WTC11 (cell line): ENCODE measurements around the gene TSPAN4.

ENCODE experiments used
- ATF3 ChIP-seq: sonication (generic); formaldehyde crosslinking; conservative IDR thresholded peaks from 2 replicates; pipeline ENCODE4 v1.8.1; 2022; ENCODE audit warnings: mild to moderate bottlenecking, missing genetic modification reagents
- IRF2 ChIP-seq: sonication (generic); formaldehyde crosslinking; IDR thresholded peaks from 2 replicates; pipeline ENCODE4 v1.8.0; 2022; ENCODE audit warnings: low read depth, missing genetic modification reagents, borderline replicate concordance
- NR2C2 ChIP-seq: sonication (generic); formaldehyde crosslinking; IDR thresholded peaks from 2 replicates; pipeline ENCODE4 v1.8.0; 2022; ENCODE audit warnings: mild to moderate bottlenecking, missing genetic modification reagents
- PRDM15 ChIP-seq: sonication (generic); formaldehyde crosslinking; IDR thresholded peaks from 2 replicates; pipeline ENCODE4 v1.8.0; 2022; ENCODE audit warnings: missing genetic modification reagents
- ZNF138 ChIP-seq: sonication (generic); formaldehyde crosslinking; conservative IDR thresholded peaks from 2 replicates; pipeline ENCODE4 v1.8.1; 2022; ENCODE audit warnings: mild to moderate bottlenecking, moderate library complexity, missing genetic modification reagents
- ZNF396 ChIP-seq: fragments of 250-450 bp; sonication (Bioruptor Pico); IDR thresholded peaks from 2 replicates; pipeline ENCODE4 v1.8.0; 2021; ENCODE audit warnings: mild to moderate bottlenecking, moderate library complexity, borderline replicate concordance
- TF ChIP-seq, protein P1 (sequence below): fragments of 200-600 bp; IDR thresholded peaks from 2 replicates; pipeline ENCODE4 v1.8.0; 2022; ENCODE audit warnings: antibody characterized with exemption
- TF ChIP-seq, protein P2 (sequence below): sonication (generic); formaldehyde crosslinking; IDR thresholded peaks from 2 replicates; pipeline ENCODE4 v1.8.1; 2023; ENCODE audit warnings: mild to moderate bottlenecking, missing genetic modification reagents, moderate library complexity

DNA sequence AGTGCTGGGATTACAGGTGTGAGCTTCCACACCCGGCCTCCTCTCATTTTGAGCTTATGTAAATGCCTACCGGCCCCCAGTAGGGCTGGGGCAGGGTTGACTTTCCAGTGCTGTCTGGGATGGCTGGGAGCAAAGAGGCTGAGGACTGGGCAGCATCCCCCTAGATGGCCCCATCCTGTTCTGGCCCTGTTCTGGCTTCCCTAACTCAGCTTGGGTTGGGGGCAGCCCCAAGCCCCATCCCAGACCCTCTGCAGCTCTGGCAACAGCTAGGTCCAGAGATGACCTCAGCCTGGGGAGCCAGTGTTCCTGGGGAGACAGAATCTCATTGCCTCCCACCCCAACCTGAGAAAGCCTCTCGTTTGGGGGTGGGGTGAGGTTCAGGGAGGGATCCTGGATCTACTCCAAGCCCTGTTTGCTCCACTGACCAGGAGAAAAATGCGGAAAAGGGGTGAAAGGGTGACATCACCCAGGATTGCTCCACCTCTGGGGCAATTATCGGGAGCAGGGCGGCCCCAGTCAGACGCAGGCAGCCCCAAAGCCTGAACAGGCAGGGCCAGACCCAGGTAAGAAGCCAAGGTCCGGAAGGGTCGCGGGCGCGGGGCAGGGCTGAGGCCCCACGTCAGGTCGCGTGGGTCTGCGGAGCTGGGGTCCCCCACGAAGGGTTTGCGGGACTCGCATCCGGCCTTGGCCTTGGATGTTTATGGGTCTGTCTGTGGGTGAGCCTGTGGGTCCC lies 24.1 kb upstream of the TSPAN4 start, which contains the start of gene PNPLA2:
- TF ChIP-seq, protein P1, sequence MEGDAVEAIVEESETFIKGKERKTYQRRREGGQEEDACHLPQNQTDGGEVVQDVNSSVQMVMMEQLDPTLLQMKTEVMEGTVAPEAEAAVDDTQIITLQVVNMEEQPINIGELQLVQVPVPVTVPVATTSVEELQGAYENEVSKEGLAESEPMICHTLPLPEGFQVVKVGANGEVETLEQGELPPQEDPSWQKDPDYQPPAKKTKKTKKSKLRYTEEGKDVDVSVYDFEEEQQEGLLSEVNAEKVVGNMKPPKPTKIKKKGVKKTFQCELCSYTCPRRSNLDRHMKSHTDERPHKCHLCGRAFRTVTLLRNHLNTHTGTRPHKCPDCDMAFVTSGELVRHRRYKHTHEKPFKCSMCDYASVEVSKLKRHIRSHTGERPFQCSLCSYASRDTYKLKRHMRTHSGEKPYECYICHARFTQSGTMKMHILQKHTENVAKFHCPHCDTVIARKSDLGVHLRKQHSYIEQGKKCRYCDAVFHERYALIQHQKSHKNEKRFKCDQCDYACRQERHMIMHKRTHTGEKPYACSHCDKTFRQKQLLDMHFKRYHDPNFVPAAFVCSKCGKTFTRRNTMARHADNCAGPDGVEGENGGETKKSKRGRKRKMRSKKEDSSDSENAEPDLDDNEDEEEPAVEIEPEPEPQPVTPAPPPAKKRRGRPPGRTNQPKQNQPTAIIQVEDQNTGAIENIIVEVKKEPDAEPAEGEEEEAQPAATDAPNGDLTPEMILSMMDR, result no peak
- no peak for TF ChIP-seq ATF3 (CRISPR knock-in tag)
- no peak for TF ChIP-seq ZNF138 (CRISPR knock-in tag)
- no peak for TF ChIP-seq NR2C2 (CRISPR knock-in tag)
- no peak for TF ChIP-seq IRF2
- TF ChIP-seq, protein P2, sequence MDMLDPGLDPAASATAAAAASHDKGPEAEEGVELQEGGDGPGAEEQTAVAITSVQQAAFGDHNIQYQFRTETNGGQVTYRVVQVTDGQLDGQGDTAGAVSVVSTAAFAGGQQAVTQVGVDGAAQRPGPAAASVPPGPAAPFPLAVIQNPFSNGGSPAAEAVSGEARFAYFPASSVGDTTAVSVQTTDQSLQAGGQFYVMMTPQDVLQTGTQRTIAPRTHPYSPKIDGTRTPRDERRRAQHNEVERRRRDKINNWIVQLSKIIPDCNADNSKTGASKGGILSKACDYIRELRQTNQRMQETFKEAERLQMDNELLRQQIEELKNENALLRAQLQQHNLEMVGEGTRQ (CRISPR knock-in tag), result no peak
- TF ChIP-seq ZNF396 (CRISPR knock-in tag), result no peak
- TF ChIP-seq PRDM15 (CRISPR knock-in tag), result no peak
